ENCODE data around the gene PRPF6. TPM values are rescaled to one million over a fixed set of nuclear protein-coding genes. Genes with fewer than 3 reads are reported as not detected.
A peak's percentile ranks its signal among the peaks of the same experiment; 100 is the strongest.

PRPF6 gene
- total and polyA plus RNA-seq, 2 donors from 2014 or later: 51.3 to 73.3 TPM

GRCh38 chr20:64000906-64001305 lies 20.0 kb downstream of the PRPF6 start:
- no peak for FAIRE-seq
- H3K4me1 ChIP-seq (ENCODE audit: control insufficient read depth in 2 of 3, insufficient read depth in 2 of 3, low read depth in 1 of 3, low read length in 3 of 3): peaks cover 0 to 4% (median 0%) of the 10 kb centered on the region in 3 donors
- H3K4me3 ChIP-seq (ENCODE audit: low read length in 3 of 3): no peak overlapping the region
- no peaks in the 10 kb centered on the region for H3K27me3 ChIP-seq (ENCODE audit: control insufficient read depth, insufficient read depth, low read length)
- peaks cover 2 to 56% (median 25%) of the 10 kb centered on the region in 3 donors for H3K36me3 ChIP-seq (ENCODE audit: control insufficient read depth in 2 of 3, insufficient read depth in 3 of 3, low read length in 3 of 3)
- TF ChIP-seq CTCF (IDR thresholded peaks at IDR 0.05; ENCODE audit: borderline replicate concordance, extremely low read depth, insufficient read depth): no peak
- no peak overlapping the region for H3K9ac ChIP-seq (ENCODE audit: low read length in 3 of 3)
- no peak overlapping the region for H3K27ac ChIP-seq (ENCODE audit: low read depth in 2 of 2, low read length in 2 of 2)
- no peaks in the 10 kb centered on the region for H3K9me3 ChIP-seq (ENCODE audit: control insufficient read depth in 2 of 3, insufficient read depth in 1 of 3, low read length in 3 of 3)
- intact Hi-C loops (cut with DNase I): no loop called here
- no peak for DNase-seq

- Histone ChIP-seq H3K36me3 (ENCODE audit: control insufficient read depth in 2 of 3, insufficient read depth in 3 of 3, low read length in 3 of 3) (peaks cover 2 to 50% (median 25%) of the 10 kb centered on the region in 3 donors), H3K4me1 (ENCODE audit: control insufficient read depth in 2 of 3, insufficient read depth in 2 of 3, low read depth in 1 of 3, low read length in 3 of 3) (peaks cover 0 to 4% (median 0%) of the 10 kb centered on the region in 3 donors), H3K9ac (ENCODE audit: low read length in 3 of 3) (no peak overlapping the region), H3K27ac (ENCODE audit: low read depth in 2 of 2, low read length in 2 of 2) (no peak overlapping the region), H3K9me3 (ENCODE audit: control insufficient read depth in 2 of 3, insufficient read depth in 1 of 3, low read length in 3 of 3) (no peaks in the 10 kb centered on the region), H3K4me3 (ENCODE audit: low read length in 3 of 3) (no peak overlapping the region), H3K27me3 (ENCODE audit: control insufficient read depth, insufficient read depth, low read length) (no peaks in the 10 kb centered on the region)
- TF ChIP-seq CTCF (IDR thresholded peaks at IDR 0.05; ENCODE audit: borderline replicate concordance, extremely low read depth, insufficient read depth): no peak
- intact Hi-C loops (cut with DNase I): no loop called here
- FAIRE-seq (no peak), DNase-seq (no peak)
These were observed 20.7 kb downstream of the PRPF6 start for GRCh38 chr20:64001607-64002011.

- H3K4me1 ChIP-seq (ENCODE audit: control insufficient read depth in 2 of 3, insufficient read depth in 2 of 3, low read depth in 1 of 3, low read length in 3 of 3): peaks cover 0 to 8% (median 0%) of the 10 kb centered on the region in 3 donors
- no peak overlapping the region for H3K9ac ChIP-seq (ENCODE audit: low read length in 3 of 3)
- intact Hi-C loops (cut with DNase I): no loop called here
- no peak overlapping the region for H3K4me3 ChIP-seq (ENCODE audit: low read length in 3 of 3)
- H3K27ac ChIP-seq (ENCODE audit: low read depth in 2 of 2, low read length in 2 of 2): no peak overlapping the region
- DNase-seq: peak in 4 of 5 donors; percentile 54 to 74 (median 66)
- H3K36me3 ChIP-seq (ENCODE audit: control insufficient read depth in 2 of 3, insufficient read depth in 3 of 3, low read length in 3 of 3): peaks cover 5 to 41% (median 29%) of the 10 kb centered on the region in 3 donors
- H3K27me3 ChIP-seq (ENCODE audit: control insufficient read depth, insufficient read depth, low read length): no peaks in the 10 kb centered on the region
- FAIRE-seq: no peak
- H3K9me3 ChIP-seq (ENCODE audit: control insufficient read depth in 2 of 3, insufficient read depth in 1 of 3, low read length in 3 of 3): no peaks in the 10 kb centered on the region
- no peak for TF ChIP-seq CTCF (IDR thresholded peaks at IDR 0.05; ENCODE audit: borderline replicate concordance, extremely low read depth, insufficient read depth)
These were observed 23.2 kb downstream of the PRPF6 start for GRCh38 chr20:64003960-64004725.
